ENCODE data around the gene TRAPPC4.
A peak's percentile ranks its signal among the peaks of the same experiment; 100 is the strongest.

The TRAPPC4 gene

DNA sequence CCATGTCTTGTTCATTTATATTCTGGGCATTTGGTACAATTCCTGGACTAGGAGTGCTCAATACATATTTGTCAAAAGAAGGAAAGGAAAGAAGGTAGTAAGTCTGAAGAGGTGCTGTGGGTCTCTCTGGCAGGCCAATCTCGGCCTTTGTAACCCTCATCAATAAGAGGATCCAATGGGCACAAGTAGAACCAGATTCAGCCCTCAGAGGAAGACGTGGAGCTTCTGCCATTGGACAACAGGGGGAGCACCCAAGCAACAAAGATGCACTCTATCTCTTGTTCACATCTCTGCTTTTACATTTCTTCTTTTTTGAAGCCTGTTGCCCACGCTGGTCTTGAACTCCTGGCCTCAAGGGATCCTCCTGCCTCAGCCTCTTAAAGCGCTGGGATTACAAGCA is 46.8 kb downstream of the TRAPPC4 start:
- DNase-seq (ENCODE audit: low spot score), result peak; percentile 15
- no peak for FAIRE-seq

DNA sequence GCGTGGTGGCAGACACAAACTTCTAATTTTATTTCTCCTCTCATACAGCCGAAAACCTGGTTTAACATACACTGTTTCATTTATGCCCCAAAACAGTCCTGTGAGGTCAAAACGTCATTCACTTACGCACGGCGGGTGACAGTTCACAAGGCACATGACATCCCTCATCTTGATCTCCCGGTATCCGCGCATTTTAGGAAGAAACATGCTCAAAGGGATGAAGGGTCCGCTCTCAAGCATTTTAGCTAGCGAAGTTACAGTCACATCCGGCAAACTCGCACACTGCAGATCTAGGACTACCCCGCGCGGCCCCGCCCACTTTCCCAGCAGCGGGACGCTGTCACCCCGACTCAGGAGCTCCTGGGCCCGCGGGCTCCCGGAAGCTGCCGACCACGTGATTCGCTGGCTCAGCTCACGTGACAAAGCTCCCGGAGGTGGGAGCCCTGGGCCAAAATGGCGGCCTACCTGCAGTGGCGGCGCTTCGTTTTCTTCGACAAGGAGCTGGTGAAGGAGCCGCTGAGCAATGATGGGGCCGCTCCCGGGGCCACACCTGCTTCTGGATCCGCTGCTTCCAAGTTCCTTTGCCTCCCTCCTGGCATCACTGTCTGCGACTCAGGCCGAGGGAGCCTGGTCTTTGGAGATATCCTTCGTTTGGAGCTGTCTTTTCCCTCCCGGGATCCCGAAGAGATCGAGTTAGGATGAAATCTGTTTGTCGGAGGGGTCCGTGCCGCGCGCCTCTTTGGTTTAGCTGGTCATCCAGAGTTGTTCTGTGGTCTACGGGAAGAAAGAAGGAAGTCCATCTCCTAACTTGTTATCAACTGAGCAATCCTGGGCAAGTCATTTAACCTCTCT is 49.0 kb downstream of the TRAPPC4 start, which contains the start of gene VPS11:
VPS11 (plus strand) TSS at position 448 of the 852 bp plus-strand sequence; CDS start at position 454, 6 bp downstream.
- DNase-seq (ENCODE audit: low spot score) (peak; percentile 85), FAIRE-seq (peak; percentile 73)
